DOHH2 (cell line): Measurements from ENCODE around the gene SIRT6.
"Not testable (repeated sequence)": the region's sequence is repeated elsewhere in the genome, so short reads cannot be mapped to it uniquely, and the experiment has no call there.

Experiments used
- H3F3A ChIP-seq: fragments of 200-600 bp; sonication (generic), shearing (Covaris generic); 2 replicates; pipeline ENCODE4 v1.6.0; 2016; ENCODE audit warnings: antibody characterized with exemption, mild to moderate bottlenecking; ENCODE audit not compliant: control insufficient read depth, insufficient read depth
- H3K27ac ChIP-seq: fragments of 200-600 bp; sonication (generic); 2 replicates; pipeline ENCODE4 v1.5.1; 2014; ENCODE audit warnings: low read depth, mild to moderate bottlenecking, low read length, moderate library complexity
- H3K27me3 ChIP-seq: fragments of 200-600 bp; sonication (generic); 2 replicates; pipeline ENCODE4 v1.6.1; 2014; ENCODE audit warnings: mild to moderate bottlenecking, low read length, mixed read lengths; ENCODE audit not compliant: control insufficient read depth
- H3K36me3 ChIP-seq: fragments of 200-600 bp; sonication (generic); 2 replicates; pipeline ENCODE4 v1.6.1; 2014; ENCODE audit warnings: mild to moderate bottlenecking, low read length, moderate library complexity, mixed read lengths; ENCODE audit not compliant: control insufficient read depth
- H3K4me1 ChIP-seq: fragments of 200-600 bp; sonication (generic); 2 replicates; pipeline ENCODE4 v1.6.1; 2014; ENCODE audit warnings: mild to moderate bottlenecking, low read length, mixed read lengths; ENCODE audit not compliant: control insufficient read depth
- H3K4me2 ChIP-seq: fragments of 200-600 bp; sonication (generic); 2 replicates; pipeline ENCODE4 v1.6.0; 2014; ENCODE audit warnings: mild to moderate bottlenecking, low read length, moderate library complexity
- H3K4me3 ChIP-seq: fragments of 200-600 bp; sonication (generic); 2 replicates; pipeline ENCODE4 v1.5.1; 2014; ENCODE audit warnings: mild to moderate bottlenecking, low read length, mixed read lengths
- H3K79me2 ChIP-seq: fragments of 200-600 bp; sonication (generic); 2 replicates; pipeline ENCODE4 v1.6.1; 2014; ENCODE audit warnings: mild to moderate bottlenecking, low read length, mixed read lengths; ENCODE audit not compliant: control insufficient read depth
- H3K9me2 ChIP-seq: fragments of 200-600 bp; sonication (generic); replicated peaks from 2 replicates; pipeline ENCODE4 v1.6.1; 2014; ENCODE audit warnings: mild to moderate bottlenecking, low read length, mixed read lengths; ENCODE audit not compliant: control insufficient read depth
- H3K9me3 ChIP-seq: fragments of 200-600 bp; sonication (generic); 2 replicates; pipeline ENCODE4 v1.6.1; 2014; ENCODE audit warnings: antibody characterized with exemption, low read length, mixed read lengths; ENCODE audit not compliant: control insufficient read depth, insufficient read depth
- H4K20me1 ChIP-seq: fragments of 200-600 bp; sonication (generic); 2 replicates; pipeline ENCODE4 v1.6.0; 2014; ENCODE audit warnings: low read depth, mild to moderate bottlenecking, antibody characterized with exemption, low read length, moderate library complexity; ENCODE audit not compliant: control insufficient read depth, insufficient read depth
- EZH2phosphoT487 ChIP-seq: fragments of 200-600 bp; sonication (generic); IDR thresholded peaks from 2 replicates; pipeline ENCODE4 v1.6.1; 2017; ENCODE audit warnings: borderline replicate concordance, mild to moderate bottlenecking, antibody characterized with exemption, low read length, moderate library complexity, mixed read lengths
- TF ChIP-seq, protein P1 (sequence below): fragments of 200-600 bp; sonication (generic); IDR thresholded peaks from one replicate; pipeline ENCODE4 v1.5.1; 2014; ENCODE audit warnings: antibody characterized with exemption, mild to moderate bottlenecking, low read depth, low read length; ENCODE audit not compliant: poor library complexity, severe bottlenecking

The SIRT6 gene

DNA sequence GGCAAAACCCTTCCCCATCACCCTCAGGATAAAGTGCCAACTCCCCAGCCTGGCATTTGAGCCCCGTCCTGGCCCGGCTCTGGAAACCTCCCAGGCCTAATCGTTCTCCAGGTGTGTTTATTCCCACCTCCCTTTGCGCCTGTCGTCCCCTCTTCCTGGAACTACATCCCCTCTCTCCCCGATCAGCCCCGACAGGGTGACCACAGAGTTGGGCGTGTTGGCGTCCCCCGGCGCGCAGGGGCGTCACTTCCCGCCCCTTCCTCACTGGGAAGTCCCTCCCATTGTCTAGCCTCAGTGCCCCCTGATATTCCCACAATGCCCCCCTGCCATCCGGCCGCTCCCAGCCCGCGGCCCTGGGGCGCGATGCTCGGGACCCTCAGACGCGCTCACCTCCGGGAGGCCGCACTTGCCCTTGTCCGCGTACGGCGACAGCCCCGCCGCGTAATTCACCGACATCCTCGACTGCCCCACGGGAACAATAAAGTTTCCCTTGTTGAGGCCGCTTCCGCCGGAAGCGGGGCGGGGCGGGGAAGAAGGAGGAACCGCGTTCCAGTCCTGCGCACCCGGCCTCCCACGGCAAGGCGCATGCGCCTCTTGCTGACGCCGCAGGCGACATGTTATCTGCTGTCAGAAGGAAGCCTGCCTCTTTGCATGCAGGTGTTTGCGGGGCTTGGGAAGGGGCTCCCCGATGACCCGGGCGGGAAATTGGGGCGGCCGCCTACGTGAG, at the start of gene SIRT6, which contains the start of gene ANKRD24:
TSS of gene SIRT6 (minus strand) at position 480 of the 727 bp plus-strand sequence. CDS start at position 456, 24 bp downstream.
TSS of gene ANKRD24 (plus strand) at position 606 of the 727 bp plus-strand sequence. CDS start 3,737 bp downstream, outside the sequence.
- Histone ChIP-seq H3K4me2 (peak within 1 kb of the TSS; percentile 91), H3K36me3 (peaks cover 19% of the 10 kb centered on the region), H3K9me2 (no peaks in the 10 kb centered on the region), H4K20me1 (0 out of 2 replicates have a peak, but pooled peaks cover 4% of the 10 kb centered on the region), H3K79me2 (peaks cover 20% of the 10 kb centered on the region), H3F3A (no peaks in the 10 kb centered on the region), H3K4me1 (peaks cover 40% of the 10 kb centered on the region), H3K9me3 (no peaks in the 10 kb centered on the region), H3K27ac (peak within 1 kb of the TSS; percentile 69), H3K27me3 (no peaks in the 10 kb centered on the region), H3K4me3 (peak within 1 kb of the TSS; percentile 99)
- no peak for TF ChIP-seq EZH2phosphoT487
- TF ChIP-seq, protein P1, sequence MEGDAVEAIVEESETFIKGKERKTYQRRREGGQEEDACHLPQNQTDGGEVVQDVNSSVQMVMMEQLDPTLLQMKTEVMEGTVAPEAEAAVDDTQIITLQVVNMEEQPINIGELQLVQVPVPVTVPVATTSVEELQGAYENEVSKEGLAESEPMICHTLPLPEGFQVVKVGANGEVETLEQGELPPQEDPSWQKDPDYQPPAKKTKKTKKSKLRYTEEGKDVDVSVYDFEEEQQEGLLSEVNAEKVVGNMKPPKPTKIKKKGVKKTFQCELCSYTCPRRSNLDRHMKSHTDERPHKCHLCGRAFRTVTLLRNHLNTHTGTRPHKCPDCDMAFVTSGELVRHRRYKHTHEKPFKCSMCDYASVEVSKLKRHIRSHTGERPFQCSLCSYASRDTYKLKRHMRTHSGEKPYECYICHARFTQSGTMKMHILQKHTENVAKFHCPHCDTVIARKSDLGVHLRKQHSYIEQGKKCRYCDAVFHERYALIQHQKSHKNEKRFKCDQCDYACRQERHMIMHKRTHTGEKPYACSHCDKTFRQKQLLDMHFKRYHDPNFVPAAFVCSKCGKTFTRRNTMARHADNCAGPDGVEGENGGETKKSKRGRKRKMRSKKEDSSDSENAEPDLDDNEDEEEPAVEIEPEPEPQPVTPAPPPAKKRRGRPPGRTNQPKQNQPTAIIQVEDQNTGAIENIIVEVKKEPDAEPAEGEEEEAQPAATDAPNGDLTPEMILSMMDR, result no peak

DNA sequence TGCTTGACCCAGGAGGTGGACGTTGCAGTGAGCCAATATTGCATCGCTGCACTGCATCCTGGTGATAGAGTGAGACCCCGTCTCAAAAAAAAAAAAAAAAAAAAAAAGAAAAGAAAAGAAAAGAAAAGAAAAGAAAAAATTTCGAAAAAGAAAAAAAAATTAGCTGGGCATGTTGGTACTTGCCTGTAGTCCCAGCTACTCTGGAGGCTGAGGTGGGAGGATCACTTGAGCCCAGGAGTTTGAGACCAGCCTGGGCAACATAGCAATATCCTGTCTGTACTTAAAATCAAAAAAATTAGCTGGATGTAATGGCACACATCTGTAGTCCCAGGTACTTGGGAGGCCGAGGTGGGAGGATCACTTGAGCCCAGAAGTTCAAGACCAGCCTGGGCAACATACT, 49.8 kb upstream of the SIRT6 start:
- H3K9me2 ChIP-seq, H3F3A ChIP-seq, H3K36me3 ChIP-seq, H3K9me3 ChIP-seq, H3K4me3 ChIP-seq, H4K20me1 ChIP-seq, H3K27ac ChIP-seq, H3K79me2 ChIP-seq, H3K4me2 ChIP-seq: not testable (repeated sequence)
- peaks cover 11% of the 10 kb centered on the region for H3K4me1 ChIP-seq
- peaks cover 38% of the 10 kb centered on the region for H3K27me3 ChIP-seq

DNA sequence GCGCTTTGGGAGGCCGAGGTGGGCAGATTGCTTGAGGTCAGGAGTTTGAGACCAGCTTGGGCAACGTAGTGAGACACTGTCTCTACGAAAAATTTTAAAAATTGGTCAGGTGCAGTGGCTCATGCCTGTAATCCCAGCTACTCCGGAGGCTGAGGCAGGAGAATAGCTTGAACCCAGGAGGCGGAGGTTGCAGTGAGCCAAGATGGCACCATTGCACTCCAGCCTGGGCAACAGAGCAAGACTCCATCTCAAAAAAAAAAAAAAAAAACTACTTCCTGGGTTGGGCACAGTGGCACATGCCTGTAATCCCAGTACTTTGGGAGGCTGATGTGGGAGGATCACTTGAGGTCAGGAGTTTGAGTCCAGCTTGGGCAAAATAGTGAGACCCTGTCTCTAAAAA, 49.2 kb upstream of the SIRT6 start:
- not testable (repeated sequence) for H3K9me3 ChIP-seq, H3K9me2 ChIP-seq, H3K4me3 ChIP-seq, H3K79me2 ChIP-seq, H4K20me1 ChIP-seq, H3K4me2 ChIP-seq, H3K27ac ChIP-seq, H3K36me3 ChIP-seq, H3F3A ChIP-seq
- peaks cover 11% of the 10 kb centered on the region for H3K4me1 ChIP-seq
- peaks cover 41% of the 10 kb centered on the region for H3K27me3 ChIP-seq

DNA sequence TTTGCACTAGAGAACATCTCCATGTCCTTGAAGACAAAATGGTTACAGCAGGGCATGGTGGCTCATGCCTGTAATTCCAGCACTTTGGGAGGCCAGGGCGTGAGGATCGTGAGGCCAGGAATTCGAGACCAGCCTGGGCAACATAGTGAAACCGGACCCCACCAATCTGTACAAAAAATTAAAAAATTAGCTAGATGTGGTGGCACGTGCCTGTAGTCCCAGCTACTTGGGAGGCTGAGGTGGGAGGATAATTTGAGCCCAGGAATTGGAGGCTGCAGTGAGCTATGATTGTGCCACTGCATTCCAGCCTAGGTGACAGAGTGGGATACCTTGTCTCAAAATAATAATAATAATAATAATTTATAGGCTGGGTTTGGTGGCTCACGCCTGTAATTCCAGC, 47.9 kb upstream of the SIRT6 start:
- H3K4me3 ChIP-seq, H4K20me1 ChIP-seq, H3K9me2 ChIP-seq, H3K4me2 ChIP-seq, H3K79me2 ChIP-seq, H3K27ac ChIP-seq, H3F3A ChIP-seq, H3K9me3 ChIP-seq, H3K36me3 ChIP-seq: not testable (repeated sequence)
- TF ChIP-seq EZH2phosphoT487, result 0 out of 2 replicates have a peak, but pooled peaks have one; percentile 51
- Histone ChIP-seq H3K4me1 (peaks cover 11% of the 10 kb centered on the region), H3K27me3 (peaks cover 48% of the 10 kb centered on the region)
